H1 (cell line): ENCODE results near the gene MOB3B. TPM values are rescaled to one million over a fixed set of nuclear protein-coding genes. Genes with fewer than 3 reads are reported as not detected.

Experiments used
- CTCF ChIA-PET: fragments of 300-600 bp; sonication (Branson Sonifier 250); formaldehyde crosslinking; loops from one replicate; lab custom pipeline; 2021; ENCODE audit not compliant: partially characterized antibody; lab: Charles Lee
- POLR2A ChIA-PET: fragments of 300-600 bp; sonication (Branson Sonifier 250); formaldehyde crosslinking; loops from one replicate; lab custom pipeline; 2021; ENCODE audit warnings: inconsistent platforms; ENCODE audit not compliant: partially characterized antibody; lab: Charles Lee
- DNase-seq, 2 experiments: peaks; one replicate each; pipeline versions ENCODE4 v3.0.0 to v3.0.0-alpha.2; 2010 to 2022; ENCODE audit warnings: low spot score in 2 of 2, low read depth in 1 of 2, mixed read lengths in 1 of 2
- FAIRE-seq: peaks from 2 replicates; lab custom pipeline; 2011; peaks lifted over from hg19 to GRCh38; lab: Jason Lieb, UNC
- H2AFZ ChIP-seq: 2 replicates; pipeline ENCODE4 v1.8.1; 2012; ENCODE audit warnings: low read length, inconsistent platforms
- H2AK5ac ChIP-seq: 2 replicates; pipeline ENCODE4 v1.6.1; 2013; ENCODE audit warnings: low read depth, low read length
- H2BK120ac ChIP-seq: replicated peaks from 2 replicates; pipeline ENCODE3; 2013; ENCODE audit warnings: low read depth, low read length, inconsistent platforms
- H2BK12ac ChIP-seq: 2 replicates; pipeline ENCODE4 v1.6.1; 2013; ENCODE audit warnings: low read depth, low read length
- H2BK15ac ChIP-seq: 2 replicates; pipeline ENCODE4 v1.6.1; 2013; ENCODE audit warnings: low read length
- H2BK20ac ChIP-seq: 2 replicates; pipeline ENCODE4 v1.6.1; 2013; ENCODE audit warnings: low read length
- H2BK5ac ChIP-seq: 2 replicates; pipeline ENCODE4 v1.6.1; 2013; ENCODE audit warnings: low read depth, low read length
- H3K14ac ChIP-seq: 2 replicates; pipeline ENCODE4 v1.6.1; 2013; ENCODE audit warnings: inconsistent platforms; ENCODE audit not compliant: insufficient read length
- H3K18ac ChIP-seq: 2 replicates; pipeline ENCODE4 v1.6.1; 2013; ENCODE audit warnings: low read length; ENCODE audit errors: extremely low read depth
- H3K23ac ChIP-seq: 2 replicates; pipeline ENCODE4 v1.6.1; 2013; ENCODE audit warnings: inconsistent platforms; ENCODE audit not compliant: insufficient read length
- H3K23me2 ChIP-seq: 2 replicates; pipeline ENCODE4 v1.6.1; 2013; ENCODE audit warnings: low read depth, low read length
- H3K27ac ChIP-seq: 2 replicates; pipeline ENCODE4 v1.6.1; 2011; ENCODE audit warnings: low read depth, low read length, inconsistent platforms
- H3K27me3 ChIP-seq, 4 experiments: replicated peaks in 1 of 4; 1 replicate in 1 of 4; 2 replicates in 3 of 4; pipeline versions ENCODE4 v1.6.1 to v1.8.1; 2011 to 2013; ENCODE audit warnings: low read length in 3 of 4, mild to moderate bottlenecking in 3 of 4, inconsistent platforms in 2 of 4, mixed read lengths in 2 of 4, moderate library complexity in 1 of 4; ENCODE audit not compliant: control insufficient read depth in 3 of 4, insufficient read depth in 3 of 4; ENCODE audit errors: extremely low read depth in 1 of 4
- H3K36me3 ChIP-seq, 4 experiments: 2 replicates each; pipeline versions ENCODE4 v1.6.1 to v1.8.1; 2011 to 2013; ENCODE audit warnings: mild to moderate bottlenecking in 4 of 4, low read length in 3 of 4, moderate library complexity in 2 of 4, control low read depth in 1 of 4, inconsistent platforms in 1 of 4; ENCODE audit not compliant: insufficient read depth in 4 of 4, control insufficient read depth in 2 of 4
- H3K4ac ChIP-seq: replicated peaks from 2 replicates; pipeline ENCODE3; 2013; ENCODE audit warnings: low read length, low read depth, mixed read lengths, inconsistent platforms; ENCODE audit not compliant: insufficient read length
- H3K4me1 ChIP-seq, 4 experiments: replicated peaks in 1 of 4; 1 replicate in 1 of 4; 2 replicates in 3 of 4; pipeline versions ENCODE4 v1.6.1 to v1.8.1; 2011 to 2013; ENCODE audit warnings: low read length in 3 of 4, inconsistent platforms in 2 of 4, mixed read lengths in 1 of 4; ENCODE audit not compliant: insufficient read depth in 4 of 4, control insufficient read depth in 3 of 4
- H3K4me2 ChIP-seq, 2 experiments: 2 replicates each; pipeline versions ENCODE4 v1.6.1 to v1.8.1; 2011 to 2013; ENCODE audit warnings: low read depth in 2 of 2, low read length in 2 of 2, control low read depth in 1 of 2, inconsistent platforms in 1 of 2, mild to moderate bottlenecking in 1 of 2; ENCODE audit not compliant: insufficient read depth in 1 of 2
- H3K4me3 ChIP-seq, 4 experiments: fragments of 200-600, 300-600 bp in 1 of 4; sonication (generic), shearing (Covaris generic), sonication (Bioruptor Twin) in 1 of 4; 2 replicates each; pipeline versions ENCODE4 v1.5.1 to v1.8.1; 2011 to 2016; ENCODE audit warnings: low read length in 4 of 4, low read depth in 3 of 4, control low read depth in 2 of 4, inconsistent platforms in 2 of 4, mild to moderate bottlenecking in 2 of 4, mixed read lengths in 1 of 4, moderate library complexity in 1 of 4; ENCODE audit not compliant: insufficient read depth in 2 of 4; ENCODE audit errors: extremely low read depth in 1 of 4
- H3K56ac ChIP-seq: replicated peaks from 2 replicates; pipeline ENCODE3; 2013; ENCODE audit warnings: low read depth, mild to moderate bottlenecking, mixed read lengths, low read length, inconsistent platforms; ENCODE audit not compliant: insufficient read length
- H3K79me1 ChIP-seq: 2 replicates; pipeline ENCODE4 v1.6.1; 2013; ENCODE audit warnings: low read depth, low read length, control low read depth
- H3K79me2 ChIP-seq, 2 experiments: 2 replicates each; pipeline versions ENCODE4 v1.6.1 to v1.8.1; 2012 to 2013; ENCODE audit warnings: low read length in 2 of 2, mild to moderate bottlenecking in 2 of 2, inconsistent platforms in 1 of 2; ENCODE audit not compliant: insufficient read depth in 2 of 2, control insufficient read depth in 1 of 2
- H3K9ac ChIP-seq, 4 experiments: replicated peaks in 1 of 4; 1 replicate in 1 of 4; 2 replicates in 3 of 4; pipeline versions ENCODE4 v1.6.1 to v1.8.1; 2011 to 2013; ENCODE audit warnings: low read depth in 3 of 4, low read length in 3 of 4, control low read depth in 2 of 4, mild to moderate bottlenecking in 2 of 4, moderate library complexity in 2 of 4, inconsistent platforms in 1 of 4; ENCODE audit errors: extremely low read depth in 1 of 4
- H3K9me3 ChIP-seq, 2 experiments: 2 replicates each; pipeline versions ENCODE4 v1.6.1 to v1.8.1; 2012 to 2013; ENCODE audit warnings: mild to moderate bottlenecking in 2 of 2, moderate library complexity in 2 of 2, control low read depth in 1 of 2, inconsistent platforms in 1 of 2, low read depth in 1 of 2, low read length in 1 of 2, mixed read lengths in 1 of 2; ENCODE audit not compliant: insufficient read depth in 2 of 2
- H4K20me1 ChIP-seq, 2 experiments: replicated peaks in 1 of 2; 2 replicates each; pipeline versions ENCODE3 to v1.8.1; 2011 to 2013; ENCODE audit warnings: inconsistent platforms in 2 of 2, low read length in 2 of 2, mild to moderate bottlenecking in 1 of 2; ENCODE audit not compliant: insufficient read depth in 2 of 2, control insufficient read depth in 1 of 2
- H4K5ac ChIP-seq: 2 replicates; pipeline ENCODE4 v1.6.1; 2013; ENCODE audit warnings: low read length, low read depth, mixed read lengths, inconsistent platforms; ENCODE audit not compliant: insufficient read length
- H4K8ac ChIP-seq: 2 replicates; pipeline ENCODE4 v1.8.0; 2013; ENCODE audit warnings: mild to moderate bottlenecking, moderate library complexity, low read length, inconsistent platforms; ENCODE audit not compliant: insufficient read depth; ENCODE audit errors: extremely low read depth
- H4K91ac ChIP-seq: replicated peaks from 2 replicates; pipeline ENCODE3; 2013; ENCODE audit warnings: low read length, mixed read lengths, inconsistent platforms; ENCODE audit not compliant: insufficient read length
- CBX5 ChIP-seq: fragments of 300-800, 300-1000 bp; sonication (generic); IDR thresholded peaks from 2 replicates; pipeline ENCODE4 v1.7.1; 2016; ENCODE audit warnings: antibody characterized with exemption, low read length, low read depth
- CREB1 ChIP-seq: IDR thresholded peaks from 2 replicates; pipeline ENCODE4 v1.6.1; 2012; ENCODE audit warnings: inconsistent platforms
- JUN ChIP-seq: IDR thresholded peaks from 2 replicates; pipeline ENCODE4 v1.6.1; 2011; ENCODE audit warnings: low read depth, mild to moderate bottlenecking, improper control_type of control experiment, low read length
- RAD21 ChIP-seq, 2 experiments: IDR thresholded peaks in 1 of 2; conservative IDR thresholded peaks in 1 of 2; 2 replicates each; pipeline ENCODE4 v1.6.1; 2011; ENCODE audit warnings: low read depth in 2 of 2, low read length in 2 of 2, improper control_type of control experiment in 1 of 2, inconsistent platforms in 1 of 2, mild to moderate bottlenecking in 1 of 2, moderate library complexity in 1 of 2
- TAF7 ChIP-seq: optimal IDR thresholded peaks from 2 replicates; pipeline ENCODE3; 2011; ENCODE audit warnings: low read depth, mild to moderate bottlenecking, inconsistent platforms, low read length, moderate library complexity, borderline replicate concordance
- WGBS, 2 experiments: shearing (Covaris generic) in 1 of 2; methylation state at CpG; one replicate each; pipeline versions ENCODE4 v1.1.6 to v1.1.7; 2013 to 2015; ENCODE audit warnings: low lambda C conversion rate in 2 of 2, mixed read lengths in 2 of 2, inconsistent platforms in 1 of 2, low coverage in 1 of 2, missing lambda C conversion rate in 1 of 2; ENCODE audit not compliant: insufficient replicate concordance in 2 of 2, insufficient coverage in 1 of 2, insufficient read length in 1 of 2; ENCODE audit errors: extremely low coverage in 1 of 2, missing lambda C conversion rate in 1 of 2; 5-methylcytosine and 5-hydroxymethylcytosine counted together
- polyA plus RNA-seq, 7 experiments: library from polyadenylated mRNA; depleted of rRNA in 3 of 7; stranded (reverse) in 5 of 7; unstranded in 2 of 7; fragments of >200 nt in 5 of 7; fragments of 200-250 nt in 2 of 7; gene quantifications; 1 replicate in 5 of 7; 2 replicates in 1 of 7; 4 replicates in 1 of 7; pipeline versions ENCODE4 v1.2.1 to v1.2.3, GENCODE V29; 2011 to 2013; ENCODE audit warnings: missing spikeins in 2 of 7, mixed read lengths in 2 of 7
- total RNA-seq: library from RNA; stranded (reverse); fragmentation: NEBNext Ultra II Directional; extraction: Animal tissue kit (Norgen Biotek cat#: 25700); gene quantifications from 2 replicates; pipeline ENCODE4 v1.2.1, GENCODE V29; 2021

The MOB3B gene
- total and polyA plus RNA-seq, 2 of the 8 experiments (the other 6 are each of a cell fraction or from before 2014, with no cell fraction given): 12.7 to 16.1 TPM

GRCh38 chr9:27532046-27532445 is 2.4 kb upstream of the MOB3B start:
- peaks cover 0 to 3% (median under 1%) of the 10 kb centered on the region in 4 experiments; a peak in 2 of 7 replicates for H3K27me3 ChIP-seq
- H3K14ac ChIP-seq: no peak overlapping the region
- no peak for TF ChIP-seq CREB1
- TF ChIP-seq RAD21 (IDR thresholded peaks at IDR 0.05 in 1 of 2, conservative IDR thresholded peaks at IDR 0.05 in 1 of 2; ENCODE audit: low read depth in 2 of 2, low read length in 2 of 2): no peak
- TF ChIP-seq TAF7: no peak
- TF ChIP-seq CBX5: no peak
- TF ChIP-seq JUN: no peak
- no peak overlapping the region for H2AK5ac ChIP-seq
- no peak overlapping the region for H4K91ac ChIP-seq
- no peak for DNase-seq
- H3K9me3 ChIP-seq: no peaks in the 10 kb centered on the region
- H3K9ac ChIP-seq: no peak overlapping the region
- 80% methylated on average over 1 of the region's 1 CpG; no CpG with 5 or more reads in 1 of the 2 experiments for WGBS, 2 experiments
- H4K5ac ChIP-seq: no peak overlapping the region
- H4K20me1 ChIP-seq: no peaks in the 10 kb centered on the region
- no peak overlapping the region for H2BK120ac ChIP-seq
- no peak overlapping the region for H3K27ac ChIP-seq
- no peak overlapping the region for H3K56ac ChIP-seq
- no peak overlapping the region for H2BK5ac ChIP-seq
- POLR2A ChIA-PET: no interaction called here
- no peak overlapping the region for H2BK15ac ChIP-seq
- no peak overlapping the region for H3K4ac ChIP-seq
- no peak overlapping the region for H3K4me3 ChIP-seq
- no peak overlapping the region for H3K23ac ChIP-seq
- no peak overlapping the region for H3K4me2 ChIP-seq
- no peak for FAIRE-seq
- peaks cover 14% of the 10 kb centered on the region; the same call in 1 of the 2 replicates for H3K23me2 ChIP-seq
- no peak overlapping the region for H2BK20ac ChIP-seq
- CTCF ChIA-PET: interaction anchor here (0.7 to 3.3 kb wide), 4 partner anchors 45 to 238 kb away, joined by 3 to 32 read pairs (median 10); no protein-coding TSS in a partner anchor
- H3K79me1 ChIP-seq: no peaks in the 10 kb centered on the region; the same call in 1 of the 2 replicates
- no peak overlapping the region for H2AFZ ChIP-seq
- H4K8ac ChIP-seq: no peak overlapping the region
- H3K18ac ChIP-seq: no peak overlapping the region
- H3K79me2 ChIP-seq: no peaks in the 10 kb centered on the region
- no peak overlapping the region for H2BK12ac ChIP-seq
- no peaks in the 10 kb centered on the region for H3K36me3 ChIP-seq
- H3K4me1 ChIP-seq: peaks cover 0 to 14% (median 5%) of the 10 kb centered on the region in 4 experiments; a peak in 6 of 7 replicates
